Measurements from ENCODE around the gene STARD10. TPM values are rescaled to one million over a fixed set of nuclear protein-coding genes. Genes with fewer than 3 reads are reported as not detected.
"Not testable (repeated sequence)": the region's sequence is repeated elsewhere in the genome, so short reads cannot be mapped to it uniquely, and the experiment has no call there.

The STARD10 gene
- total RNA-seq, 2 experiments from 2014 or later: 6.2 to 6.4 TPM

- peaks cover 32% of the 10 kb centered on the region for H3K36me3 Mint-ChIP-seq
- H3K4me1 Mint-ChIP-seq: peaks cover 18% of the 10 kb centered on the region
- no peak for DNase-seq
- H3K4me3 Mint-ChIP-seq: no peak overlapping the region
- no peaks in the 10 kb centered on the region for H3K27me3 Mint-ChIP-seq
- H3K9me3 Mint-ChIP-seq: no peaks in the 10 kb centered on the region
- H3K27ac Mint-ChIP-seq: no peak overlapping the region
Observed at GRCh38 chr11:72818971-72819370, 25.1 kb upstream of the STARD10 start.

DNA sequence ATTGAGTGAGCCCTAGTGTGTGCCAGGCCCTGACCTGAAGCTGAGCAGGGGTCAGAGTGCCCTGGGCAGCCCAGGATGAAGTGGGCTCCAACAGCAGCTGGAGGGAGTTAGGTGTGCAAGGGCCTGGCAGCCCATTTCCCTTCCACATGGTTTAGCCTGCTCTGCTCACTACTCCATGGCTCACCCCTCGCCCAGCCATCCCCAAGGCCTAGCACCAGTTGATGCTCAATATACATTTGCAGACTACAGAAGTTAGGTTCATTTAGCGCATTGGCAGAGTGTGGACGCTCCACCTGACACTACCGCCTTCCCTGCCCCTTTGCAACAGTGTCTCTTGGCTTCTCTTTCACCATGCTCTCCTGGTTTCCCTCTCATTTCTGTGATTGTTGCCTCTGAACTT lies 24.1 kb upstream of the STARD10 start:
- Mint-ChIP-seq H3K27me3 (no peaks in the 10 kb centered on the region), H3K27ac (no peak overlapping the region), H3K9me3 (no peaks in the 10 kb centered on the region), H3K4me3 (peak overlapping the region; percentile 11), H3K36me3 (peaks cover 34% of the 10 kb centered on the region), H3K4me1 (peaks cover 18% of the 10 kb centered on the region)
- DNase-seq: no peak

DNA sequence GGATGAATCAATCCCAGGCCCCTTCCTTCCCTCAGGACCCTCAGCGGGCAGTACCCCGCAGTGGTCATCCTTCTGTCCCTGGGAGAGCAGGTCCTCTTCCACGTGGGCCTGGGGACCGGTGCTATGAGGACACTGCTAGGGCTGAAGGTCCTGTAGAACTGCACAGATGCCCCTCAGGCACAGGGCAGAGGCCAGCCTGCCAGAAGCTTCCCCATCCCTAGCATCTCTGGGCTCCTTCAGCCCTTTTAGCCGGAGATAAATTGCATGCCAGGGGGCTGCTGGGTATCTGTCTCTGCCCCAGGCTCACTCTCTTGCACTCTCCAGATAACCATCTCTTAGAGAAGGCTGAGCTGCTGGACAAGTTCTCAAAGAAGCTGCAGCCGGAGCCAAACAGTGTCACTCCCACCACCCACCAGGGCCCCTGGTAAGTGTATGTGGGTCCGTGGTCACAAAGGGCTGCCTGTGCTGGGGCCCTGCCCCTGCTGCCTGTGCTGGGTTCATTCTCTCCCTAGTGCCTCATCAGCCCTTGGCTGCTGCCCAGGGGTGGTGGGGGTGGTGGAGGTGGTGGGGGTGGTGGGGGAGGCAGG lies 22.6 kb upstream of the STARD10 start:
- Mint-ChIP-seq H3K9me3 (no peaks in the 10 kb centered on the region), H3K27ac (peak overlapping the region; percentile 99), H3K36me3 (peaks cover 42% of the 10 kb centered on the region), H3K4me3 (peak overlapping the region; percentile 99), H3K4me1 (peaks cover 26% of the 10 kb centered on the region), H3K27me3 (no peaks in the 10 kb centered on the region)
- DNase-seq: no peak

GRCh38 chr11:72815110-72815618 lies 21.3 kb upstream of the STARD10 start:
- Mint-ChIP-seq H3K27ac (peak overlapping the region; percentile 99), H3K9me3 (no peaks in the 10 kb centered on the region), H3K4me1 (peaks cover 28% of the 10 kb centered on the region), H3K36me3 (peaks cover 44% of the 10 kb centered on the region), H3K27me3 (no peaks in the 10 kb centered on the region), H3K4me3 (peak overlapping the region; percentile 99)
- no peak for DNase-seq

- Mint-ChIP-seq H3K4me3 (peak within 1 kb of the TSS; percentile 100), H3K36me3 (peaks cover 43% of the 10 kb centered on the region), H3K27ac (peak within 1 kb of the TSS; percentile 100), H3K4me1 (peaks cover 28% of the 10 kb centered on the region), H3K27me3 (no peaks in the 10 kb centered on the region), H3K9me3 (no peaks in the 10 kb centered on the region)
- peak; percentile 94 for DNase-seq
Observed at GRCh38 chr11:72814286-72815109, 20.7 kb upstream of the STARD10 start, which contains the start of gene ATG16L2. Gene ATG16L2, plus strand, starts transcription at chr11:72814411. Its CDS starts 35 bp downstream, at chr11:72814446.

DNA sequence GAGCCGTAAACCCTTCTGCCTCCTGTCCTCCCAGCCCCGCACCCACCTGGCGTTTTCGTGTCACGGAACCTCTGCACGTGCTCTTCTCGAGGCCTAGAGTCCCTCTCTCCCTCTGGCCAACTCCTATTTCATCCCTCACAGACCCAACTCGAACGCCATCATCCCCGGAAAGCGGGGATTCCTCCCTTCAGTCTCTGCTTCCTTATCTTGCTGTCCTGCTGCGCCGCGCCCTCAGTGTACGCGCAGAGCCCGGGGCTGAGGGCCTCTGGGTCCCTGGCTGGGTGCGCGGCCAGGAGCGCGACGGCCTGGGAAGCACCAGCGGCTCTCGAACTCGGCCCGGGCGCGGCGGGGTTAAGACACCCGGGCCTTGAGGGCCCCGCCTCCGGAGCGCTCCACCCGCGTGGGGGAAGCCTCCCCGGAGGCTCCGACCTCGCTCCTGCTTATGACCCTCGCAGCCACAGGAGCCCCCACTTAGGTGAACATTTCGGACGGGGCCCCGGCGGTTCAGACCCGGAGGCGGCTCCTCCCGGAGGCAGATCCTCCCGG lies 20.0 kb upstream of the STARD10 start:
- DNase-seq: peak; percentile 84
- Mint-ChIP-seq H3K4me1 (peaks cover 28% of the 10 kb centered on the region), H3K27ac (peak overlapping the region; percentile 100), H3K4me3 (peak overlapping the region; percentile 100), H3K9me3 (no peaks in the 10 kb centered on the region), H3K27me3 (no peaks in the 10 kb centered on the region), H3K36me3 (peaks cover 41% of the 10 kb centered on the region)

GRCh38 chr11:72812967-72813739 lies 19.3 kb upstream of the STARD10 start:
- no peaks in the 10 kb centered on the region for H3K9me3 Mint-ChIP-seq
- H3K27me3 Mint-ChIP-seq: no peaks in the 10 kb centered on the region
- peaks cover 41% of the 10 kb centered on the region for H3K36me3 Mint-ChIP-seq
- peak overlapping the region; percentile 100 for H3K27ac Mint-ChIP-seq
- peak overlapping the region; percentile 100 for H3K4me3 Mint-ChIP-seq
- H3K4me1 Mint-ChIP-seq: peaks cover 30% of the 10 kb centered on the region
- peak; percentile 82 for DNase-seq

DNA sequence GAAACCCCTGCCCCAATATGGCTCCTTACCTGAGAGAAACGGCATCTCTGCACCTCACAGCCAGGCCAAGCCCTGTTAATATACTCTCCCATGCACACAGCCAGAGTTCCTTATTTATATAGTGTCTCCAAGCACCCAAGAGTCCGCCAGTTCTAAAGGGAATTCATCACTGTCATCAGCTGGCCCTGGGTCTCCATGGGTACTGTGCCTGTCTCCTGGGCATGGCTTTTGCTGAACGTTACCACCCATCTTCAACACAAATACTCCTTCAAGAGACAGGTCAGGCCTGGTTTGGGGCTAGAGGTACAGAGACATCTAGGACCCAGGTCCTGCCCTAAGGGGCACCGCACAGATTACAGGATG lies 18.7 kb upstream of the STARD10 start:
- Mint-ChIP-seq H3K4me3 (peak overlapping the region; percentile 100), H3K36me3 (peaks cover 38% of the 10 kb centered on the region), H3K4me1 (peaks cover 30% of the 10 kb centered on the region)

GRCh38 chr11:72811686-72812085 lies 17.8 kb upstream of the STARD10 start:
- Mint-ChIP-seq H3K36me3 (peaks cover 39% of the 10 kb centered on the region), H3K4me1 (peaks cover 28% of the 10 kb centered on the region), H3K4me3 (peak overlapping the region; percentile 68)
- not testable (repeated sequence) for H3K9me3 Mint-ChIP-seq, H3K27ac Mint-ChIP-seq, H3K27me3 Mint-ChIP-seq, DNase-seq

More for the DNA sequence above, 18.7 kb upstream of the STARD10 start:
- peak overlapping the region; percentile 100 for H3K27ac Mint-ChIP-seq
- H3K9me3 Mint-ChIP-seq: no peaks in the 10 kb centered on the region
- no peaks in the 10 kb centered on the region for H3K27me3 Mint-ChIP-seq
- DNase-seq: no peak

DNA sequence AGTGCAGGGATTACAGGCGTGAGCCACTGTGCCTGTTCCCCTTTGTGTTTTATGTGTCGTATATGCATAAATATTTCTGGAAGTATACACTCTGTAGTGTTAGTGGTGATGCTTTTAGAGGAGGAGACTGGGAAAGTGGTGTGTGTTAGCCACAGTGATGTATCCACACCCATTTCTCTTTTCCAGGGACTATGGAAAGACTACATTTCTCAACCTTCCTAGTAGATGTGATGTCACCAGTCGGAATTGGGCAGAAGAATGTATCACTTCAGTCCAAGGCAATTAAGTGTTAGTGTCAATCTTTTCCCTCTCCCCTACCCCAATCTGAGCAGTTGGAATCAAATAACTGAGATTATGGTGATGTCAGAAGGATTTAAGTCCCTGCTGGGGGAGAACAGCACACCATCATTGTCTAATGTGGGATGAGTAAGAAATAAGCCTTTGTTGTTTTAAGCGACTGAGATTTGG lies 14.5 kb upstream of the STARD10 start:
- Mint-ChIP-seq H3K4me3 (no peak overlapping the region), H3K27me3 (no peaks in the 10 kb centered on the region), H3K9me3 (peaks cover 1% of the 10 kb centered on the region), H3K4me1 (peaks cover 16% of the 10 kb centered on the region), H3K27ac (no peak overlapping the region), H3K36me3 (peaks cover 37% of the 10 kb centered on the region)
- no peak for DNase-seq

DNA sequence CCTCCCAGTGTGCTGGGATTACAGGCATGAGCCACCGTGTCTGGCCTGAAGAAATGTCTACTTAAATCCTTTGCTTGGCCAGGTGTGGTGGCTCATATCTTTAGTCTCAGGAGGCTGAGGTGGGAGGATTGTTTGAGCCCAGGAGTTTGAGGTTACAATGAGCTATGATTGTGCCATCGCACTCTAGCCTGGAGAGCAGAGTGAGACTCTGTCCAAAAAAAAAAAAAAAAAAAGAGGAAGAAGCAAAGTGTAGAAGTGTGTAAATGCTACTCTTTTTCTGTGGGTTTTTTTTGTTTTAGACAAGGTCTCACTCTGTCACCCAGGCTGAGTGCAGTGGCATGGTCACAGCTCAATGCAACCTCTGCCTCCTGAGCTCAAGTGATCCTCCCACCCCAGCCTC lies 13.9 kb upstream of the STARD10 start:
- H3K4me3 Mint-ChIP-seq: no peak overlapping the region
- H3K4me1 Mint-ChIP-seq: peaks cover 15% of the 10 kb centered on the region
- peaks cover 32% of the 10 kb centered on the region for H3K36me3 Mint-ChIP-seq
- no peak for DNase-seq
- H3K9me3 Mint-ChIP-seq: peaks cover 1% of the 10 kb centered on the region
- H3K27me3 Mint-ChIP-seq: no peaks in the 10 kb centered on the region
- no peak overlapping the region for H3K27ac Mint-ChIP-seq

GRCh38 chr11:72807021-72807693 lies 13.3 kb upstream of the STARD10 start:
- no peak for DNase-seq
- Mint-ChIP-seq H3K27me3 (no peaks in the 10 kb centered on the region), H3K36me3 (peaks cover 28% of the 10 kb centered on the region), H3K9me3 (peaks cover 1% of the 10 kb centered on the region), H3K27ac (no peak overlapping the region), H3K4me1 (peaks cover 11% of the 10 kb centered on the region), H3K4me3 (no peak overlapping the region)

DNA sequence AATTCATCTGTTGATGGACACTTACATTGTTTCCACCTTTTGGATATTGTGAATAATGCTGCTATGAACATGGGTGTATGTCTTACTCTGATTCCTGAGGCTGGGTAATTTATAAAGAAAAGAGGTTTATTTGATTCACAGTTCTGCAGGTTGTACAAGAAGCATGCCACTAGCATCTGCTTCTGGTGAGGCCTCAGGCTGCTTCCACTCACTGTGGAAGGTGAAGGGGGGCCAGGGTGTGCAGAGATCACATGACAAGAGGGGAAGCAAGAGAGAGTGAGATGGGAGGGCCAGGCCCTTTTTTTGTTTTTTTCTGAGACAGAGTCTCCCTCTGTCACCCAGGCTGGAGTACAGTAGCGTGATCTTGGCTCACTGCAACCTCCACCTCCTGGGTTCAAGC lies 12.5 kb upstream of the STARD10 start:
- not testable (repeated sequence) for H3K4me3 Mint-ChIP-seq, H3K4me1 Mint-ChIP-seq, H3K27me3 Mint-ChIP-seq, H3K27ac Mint-ChIP-seq, H3K9me3 Mint-ChIP-seq, DNase-seq
- H3K36me3 Mint-ChIP-seq: peaks cover 23% of the 10 kb centered on the region

DNA sequence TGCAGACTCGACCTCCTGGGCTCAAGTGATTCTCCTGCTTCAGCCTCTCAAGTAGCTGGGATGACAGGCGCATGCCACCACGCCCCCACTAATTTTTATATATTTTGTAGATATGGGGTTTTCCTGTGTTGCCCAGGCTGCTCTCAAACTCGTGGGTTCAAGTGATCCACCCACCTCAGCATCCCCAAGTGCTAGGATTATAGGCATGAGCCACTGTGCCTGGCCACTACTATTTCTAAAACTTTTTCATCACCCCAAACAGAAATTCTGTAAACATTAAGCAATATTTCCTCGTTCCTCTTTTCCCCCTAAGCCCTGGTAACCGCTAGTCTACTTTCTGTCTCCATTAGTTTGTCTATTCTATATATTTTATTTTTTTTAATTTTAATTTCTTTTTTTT lies 11.4 kb upstream of the STARD10 start:
- H3K4me1 Mint-ChIP-seq: peaks cover 2% of the 10 kb centered on the region
- H3K27me3 Mint-ChIP-seq: no peaks in the 10 kb centered on the region
- peaks cover 15% of the 10 kb centered on the region for H3K36me3 Mint-ChIP-seq
- no peak for DNase-seq
- peaks cover 1% of the 10 kb centered on the region for H3K9me3 Mint-ChIP-seq
- no peak overlapping the region for H3K4me3 Mint-ChIP-seq
- H3K27ac Mint-ChIP-seq: no peak overlapping the region

Data from activated naive CD8-positive, alpha-beta T cell treated with anti-CD3 and anti-CD28 coated beads for 36 hours (primary cell).